Measurements from ENCODE around the gene TRIO. TPM values are rescaled to one million over a fixed set of nuclear protein-coding genes. Genes with fewer than 3 reads are reported as not detected.
A peak's percentile ranks its signal among the peaks of the same experiment; 100 is the strongest.

The TRIO gene
- polyA plus RNA-seq, 1 donor from 2014 or later = 8.5 TPM

DNA sequence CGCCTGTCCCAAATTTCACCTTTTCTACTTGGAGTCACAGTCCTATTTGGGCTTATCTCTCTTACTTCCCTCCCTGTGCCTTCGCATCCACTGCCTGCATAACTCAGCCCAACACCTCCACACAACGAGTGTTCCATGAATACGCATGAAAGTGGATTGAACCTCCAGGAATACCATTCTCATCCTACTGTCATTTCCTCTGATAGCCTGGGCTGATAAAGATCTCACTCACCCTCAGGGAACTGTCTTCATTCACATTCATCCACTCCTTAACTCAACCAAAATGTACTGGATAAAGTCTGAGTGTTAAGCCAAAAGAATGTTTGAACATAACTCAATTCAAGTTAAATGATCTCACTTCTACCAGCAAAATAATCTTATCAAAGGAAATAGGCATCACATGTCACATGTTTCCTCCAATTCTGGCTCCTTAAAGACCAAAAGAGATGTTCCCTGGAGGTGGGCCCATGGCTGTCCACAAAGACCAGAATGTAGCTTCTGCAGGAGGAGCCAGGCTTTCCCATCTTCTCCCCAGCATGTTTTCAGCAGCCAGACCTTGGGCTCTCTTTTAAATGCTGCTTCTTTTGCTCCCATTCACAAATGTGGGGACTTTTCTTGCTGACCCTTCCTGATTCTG is 28.4 kb upstream of the TRIO start:
- Mint-ChIP-seq H3K9me3 (no peaks in the 10 kb centered on the region), H3K27ac (no peak overlapping the region), H3K4me3 (peak overlapping the region in 1 of 4 donors; percentile 14), H3K36me3 (no peaks in the 10 kb centered on the region), H3K27me3 (peaks cover 9% of the 10 kb centered on the region), H3K4me1 (no peaks in the 10 kb centered on the region)

DNA sequence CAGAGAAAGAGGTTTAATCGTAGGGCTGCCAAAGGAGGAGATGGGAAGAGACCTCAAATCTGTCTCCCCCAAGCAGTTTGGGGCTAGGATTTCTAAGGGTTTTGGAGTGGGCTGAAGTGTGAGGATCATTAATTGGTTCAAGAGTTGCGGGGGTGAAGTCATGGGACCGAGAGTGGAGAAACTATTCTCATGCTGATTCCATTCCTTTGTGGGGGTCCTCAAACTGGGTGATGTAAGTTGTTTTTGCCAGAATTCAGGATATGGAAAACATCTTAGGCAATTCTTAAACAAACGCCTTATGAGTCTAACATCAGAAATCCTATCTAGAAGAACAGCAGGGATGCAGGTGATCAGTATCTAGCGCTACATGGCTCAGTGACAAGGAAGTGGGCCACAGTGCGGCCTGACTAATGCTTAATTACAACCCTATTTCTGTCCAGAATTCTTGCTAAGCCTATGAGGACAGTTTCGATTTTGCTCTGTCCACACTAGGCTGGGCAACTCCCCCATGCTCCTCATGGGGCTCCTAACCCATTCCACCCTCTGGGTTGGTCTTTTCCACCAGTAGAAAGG is 27.7 kb upstream of the TRIO start:
- Mint-ChIP-seq H3K27ac (no peak overlapping the region), H3K9me3 (no peaks in the 10 kb centered on the region), H3K27me3 (peaks cover 9% of the 10 kb centered on the region), H3K4me1 (no peaks in the 10 kb centered on the region), H3K36me3 (no peaks in the 10 kb centered on the region), H3K4me3 (no peak overlapping the region)

DNA sequence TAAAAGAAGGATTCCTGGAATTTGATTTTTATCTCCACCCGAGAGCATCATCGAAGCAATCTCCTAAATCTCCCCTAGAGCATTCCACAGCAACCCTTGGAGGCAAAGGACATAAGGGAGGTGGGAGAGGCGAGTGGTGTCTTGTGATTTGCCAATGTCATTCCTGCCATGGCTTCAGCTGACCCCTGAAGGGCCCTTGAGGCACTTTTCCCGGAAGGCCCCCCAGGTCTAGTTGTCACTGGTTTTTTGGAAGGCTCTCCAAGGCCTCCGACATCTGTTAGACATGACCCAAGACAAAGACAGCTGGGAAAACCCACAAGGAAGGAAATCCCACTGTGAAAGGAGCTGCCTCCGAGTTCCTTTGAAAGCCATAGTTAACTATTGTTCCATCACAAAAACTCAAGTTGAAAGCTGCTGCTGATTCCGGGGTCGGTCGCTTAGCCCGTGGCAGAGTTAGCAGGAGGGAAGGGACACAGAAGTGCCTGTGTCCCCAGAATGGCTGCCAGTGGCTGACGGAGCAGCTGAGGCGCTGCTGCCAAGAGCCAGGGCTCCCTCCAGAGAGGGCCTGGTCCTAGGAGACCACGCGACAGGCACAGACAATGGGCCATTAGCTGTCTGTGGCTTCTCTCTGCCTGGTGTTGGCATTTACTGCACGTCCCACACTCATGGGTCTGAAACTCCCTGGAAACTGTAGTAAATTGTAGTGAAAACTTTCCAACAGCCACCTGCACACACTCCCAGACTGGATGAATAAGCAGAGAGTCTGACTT is 24.4 kb upstream of the TRIO start:
- Mint-ChIP-seq H3K4me3 (no peak overlapping the region), H3K27ac (no peak overlapping the region), H3K9me3 (no peaks in the 10 kb centered on the region), H3K27me3 (peaks cover 9% of the 10 kb centered on the region), H3K36me3 (no peaks in the 10 kb centered on the region), H3K4me1 (no peaks in the 10 kb centered on the region)

DNA sequence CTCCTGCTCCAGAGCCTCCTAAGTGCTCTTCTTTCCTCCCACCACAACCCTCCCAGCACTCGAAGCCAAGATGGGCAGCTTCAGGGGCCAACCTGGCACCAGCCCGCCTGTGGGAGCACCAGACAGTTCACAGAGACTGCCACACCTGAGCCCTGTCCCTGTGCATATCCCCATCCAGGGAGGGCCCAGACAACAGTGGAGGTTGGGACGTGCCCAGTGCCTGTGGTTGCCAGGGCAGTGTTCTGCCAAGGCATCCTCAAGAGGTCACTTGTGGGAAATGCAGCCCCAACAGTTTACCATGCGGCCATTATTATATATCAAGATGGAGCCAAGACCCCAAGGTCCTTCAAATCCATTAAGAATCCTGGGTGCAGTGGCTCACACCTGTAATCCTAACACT is 23.0 kb upstream of the TRIO start:
- Mint-ChIP-seq H3K27ac (no peak overlapping the region), H3K4me3 (no peak overlapping the region), H3K36me3 (no peaks in the 10 kb centered on the region), H3K27me3 (peaks cover 8% of the 10 kb centered on the region), H3K4me1 (no peaks in the 10 kb centered on the region), H3K9me3 (no peaks in the 10 kb centered on the region)

DNA sequence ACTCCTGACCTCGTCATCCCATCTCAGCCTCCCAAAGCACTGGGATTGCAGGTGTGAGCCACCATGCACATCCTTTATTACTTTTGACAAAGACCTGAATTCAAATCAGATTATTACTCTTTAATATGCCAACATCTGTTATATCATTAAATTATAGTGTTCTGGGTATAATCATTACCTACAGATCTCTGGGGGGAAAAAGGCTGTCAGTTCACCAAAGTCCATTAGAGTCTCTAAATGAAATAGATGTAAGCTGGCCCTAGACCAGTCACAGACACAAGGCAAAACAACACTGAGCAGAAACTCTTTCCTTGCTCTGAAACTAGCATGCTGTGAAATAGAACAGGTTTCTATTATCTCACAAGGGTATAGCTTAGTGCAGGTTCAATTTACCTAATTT is 21.6 kb upstream of the TRIO start:
- no peak overlapping the region for H3K4me3 Mint-ChIP-seq
- H3K27ac Mint-ChIP-seq = no peak overlapping the region
- H3K4me1 Mint-ChIP-seq = no peaks in the 10 kb centered on the region
- no peaks in the 10 kb centered on the region for H3K36me3 Mint-ChIP-seq
- H3K9me3 Mint-ChIP-seq = no peaks in the 10 kb centered on the region
- peaks cover 6% of the 10 kb centered on the region for H3K27me3 Mint-ChIP-seq

DNA sequence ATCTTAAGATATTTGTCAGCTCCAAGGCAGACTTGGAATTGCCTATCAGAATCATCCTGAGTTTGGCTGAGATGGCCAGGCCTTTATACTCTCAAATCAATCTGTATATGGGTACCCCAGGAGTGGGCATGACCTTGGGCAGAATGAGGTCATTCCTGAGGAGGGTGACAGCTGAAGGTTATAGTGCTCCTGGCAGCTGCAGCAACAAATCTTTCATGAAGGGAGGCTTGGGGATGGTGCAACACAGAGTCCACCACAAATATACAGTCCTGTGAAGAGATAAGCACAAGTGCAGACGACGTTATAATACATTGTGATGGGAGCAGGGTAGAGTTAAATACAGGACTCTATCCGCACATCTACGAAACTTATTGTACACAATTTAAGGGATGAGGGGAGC is 21.1 kb upstream of the TRIO start:
- H3K9me3 Mint-ChIP-seq = no peaks in the 10 kb centered on the region
- no peak overlapping the region for H3K4me3 Mint-ChIP-seq
- peaks cover 5% of the 10 kb centered on the region for H3K27me3 Mint-ChIP-seq
- H3K27ac Mint-ChIP-seq = no peak overlapping the region
- no peaks in the 10 kb centered on the region for H3K4me1 Mint-ChIP-seq
- no peaks in the 10 kb centered on the region for H3K36me3 Mint-ChIP-seq

DNA sequence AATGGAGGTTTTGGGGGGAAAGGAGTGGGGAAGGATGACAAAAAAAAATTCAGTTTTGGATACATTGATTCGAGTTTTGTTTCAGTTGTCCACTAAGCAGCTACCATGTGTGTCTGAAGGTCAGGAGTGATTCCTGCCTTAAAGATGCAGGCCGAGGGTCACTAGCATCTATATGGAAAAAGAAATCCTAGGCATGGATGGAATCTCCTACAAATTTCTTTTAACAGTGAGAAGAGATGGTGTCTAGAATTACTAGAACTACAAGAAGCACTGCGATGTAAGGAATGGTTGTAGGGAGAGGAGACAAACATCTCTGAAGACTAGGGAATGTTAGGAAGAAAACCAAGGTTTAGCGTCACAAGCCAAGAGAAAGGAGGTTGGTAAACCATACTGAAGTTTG is 19.6 kb upstream of the TRIO start:
- no peaks in the 10 kb centered on the region for H3K9me3 Mint-ChIP-seq
- H3K36me3 Mint-ChIP-seq = no peaks in the 10 kb centered on the region
- H3K27me3 Mint-ChIP-seq = no peaks in the 10 kb centered on the region
- H3K27ac Mint-ChIP-seq = no peak overlapping the region
- H3K4me3 Mint-ChIP-seq = no peak overlapping the region
- no peaks in the 10 kb centered on the region for H3K4me1 Mint-ChIP-seq

DNA sequence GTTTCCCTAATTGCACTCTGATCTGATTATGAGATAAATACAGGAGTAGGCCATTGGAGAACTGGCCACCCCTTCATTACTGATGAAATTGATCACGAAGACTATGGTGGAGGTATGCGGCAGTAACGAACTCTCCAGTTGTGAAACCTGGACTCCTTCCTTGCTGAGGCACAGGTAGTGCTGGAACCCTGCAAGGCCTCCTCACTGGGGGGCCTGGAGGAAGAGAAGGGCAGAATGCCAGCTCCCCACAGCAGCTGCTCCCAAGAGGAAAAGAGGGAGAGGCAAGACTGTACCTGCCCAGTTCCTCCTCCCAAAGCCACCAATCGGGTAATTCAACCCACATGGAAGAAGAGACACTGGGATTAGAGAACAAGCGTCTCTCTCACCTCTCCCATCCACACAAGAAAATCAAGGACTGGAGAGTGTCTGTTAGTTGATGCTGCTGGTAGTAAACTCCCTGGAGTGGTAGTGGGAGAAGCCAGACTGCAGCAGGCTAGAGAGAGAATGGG is 19.1 kb upstream of the TRIO start:
- Mint-ChIP-seq H3K4me1 (no peaks in the 10 kb centered on the region), H3K9me3 (no peaks in the 10 kb centered on the region), H3K4me3 (no peak overlapping the region), H3K27ac (no peak overlapping the region), H3K36me3 (no peaks in the 10 kb centered on the region), H3K27me3 (no peaks in the 10 kb centered on the region)

DNA sequence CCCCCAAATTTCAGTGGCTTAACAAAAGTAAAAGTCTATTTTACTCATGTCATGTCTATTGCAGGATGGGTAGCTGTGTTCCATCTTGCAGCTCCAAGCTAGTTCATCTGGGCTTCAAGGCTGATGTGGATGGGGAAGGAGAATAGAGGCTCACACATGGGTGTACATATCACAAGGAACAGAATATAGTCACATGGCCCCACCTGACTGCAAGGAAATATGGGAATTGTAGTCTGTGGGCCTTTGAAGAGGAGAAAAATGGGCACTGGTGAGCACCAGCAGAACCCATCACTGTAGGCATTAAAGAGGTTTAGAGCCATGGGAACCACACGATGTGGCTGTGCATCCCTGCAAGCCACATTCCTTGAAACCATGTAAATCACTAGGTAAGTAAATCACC is 17.9 kb upstream of the TRIO start:
- H3K36me3 Mint-ChIP-seq = no peaks in the 10 kb centered on the region
- no peaks in the 10 kb centered on the region for H3K27me3 Mint-ChIP-seq
- no peaks in the 10 kb centered on the region for H3K9me3 Mint-ChIP-seq
- H3K4me1 Mint-ChIP-seq = no peaks in the 10 kb centered on the region
- H3K4me3 Mint-ChIP-seq = no peak overlapping the region
- H3K27ac Mint-ChIP-seq = no peak overlapping the region

DNA sequence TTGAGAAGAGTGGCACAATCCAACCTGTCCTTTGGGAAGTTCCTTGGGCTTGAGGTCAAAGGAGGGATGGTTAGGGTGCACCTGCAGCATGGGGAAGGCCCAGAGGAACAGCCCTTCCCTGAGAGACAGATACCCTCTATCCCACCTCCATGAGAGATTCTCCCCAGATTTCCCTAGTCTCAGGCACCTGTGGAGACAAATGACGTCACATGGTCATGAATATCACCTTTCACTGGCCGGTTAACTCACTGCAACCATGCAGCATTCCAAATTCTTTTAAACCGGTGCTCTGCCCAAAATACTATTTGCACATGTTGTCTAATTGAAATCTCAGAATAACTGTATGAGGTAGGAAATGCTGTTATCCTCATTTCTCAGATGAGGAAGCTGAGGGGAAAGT is 15.6 kb upstream of the TRIO start:
- H3K27ac Mint-ChIP-seq = no peak overlapping the region
- no peaks in the 10 kb centered on the region for H3K4me1 Mint-ChIP-seq
- H3K27me3 Mint-ChIP-seq = no peaks in the 10 kb centered on the region
- H3K4me3 Mint-ChIP-seq = no peak overlapping the region
- no peaks in the 10 kb centered on the region for H3K36me3 Mint-ChIP-seq
- no peaks in the 10 kb centered on the region for H3K9me3 Mint-ChIP-seq

DNA sequence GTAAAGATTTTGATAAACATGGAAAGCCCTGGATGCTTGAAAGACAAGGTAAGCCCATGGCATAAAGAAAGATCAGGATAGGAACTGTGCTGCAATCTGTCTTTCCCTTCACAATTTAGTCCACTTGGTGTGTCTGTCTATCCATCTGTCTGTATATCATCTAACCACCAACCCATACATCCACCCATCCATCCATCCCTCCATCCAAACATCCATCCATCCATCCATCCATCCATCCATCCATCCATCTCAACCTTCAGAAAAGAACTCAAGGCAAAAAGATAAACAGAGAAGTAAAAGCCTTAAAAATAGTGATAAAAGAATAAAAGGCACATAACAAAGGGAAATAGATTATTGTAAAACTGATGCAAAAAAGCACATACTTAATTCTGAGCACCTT is 15.1 kb upstream of the TRIO start:
- H3K4me1 Mint-ChIP-seq = no peaks in the 10 kb centered on the region
- no peaks in the 10 kb centered on the region for H3K9me3 Mint-ChIP-seq
- H3K27ac Mint-ChIP-seq = no peak overlapping the region
- H3K27me3 Mint-ChIP-seq = no peaks in the 10 kb centered on the region
- H3K36me3 Mint-ChIP-seq = no peaks in the 10 kb centered on the region
- no peak overlapping the region for H3K4me3 Mint-ChIP-seq

DNA sequence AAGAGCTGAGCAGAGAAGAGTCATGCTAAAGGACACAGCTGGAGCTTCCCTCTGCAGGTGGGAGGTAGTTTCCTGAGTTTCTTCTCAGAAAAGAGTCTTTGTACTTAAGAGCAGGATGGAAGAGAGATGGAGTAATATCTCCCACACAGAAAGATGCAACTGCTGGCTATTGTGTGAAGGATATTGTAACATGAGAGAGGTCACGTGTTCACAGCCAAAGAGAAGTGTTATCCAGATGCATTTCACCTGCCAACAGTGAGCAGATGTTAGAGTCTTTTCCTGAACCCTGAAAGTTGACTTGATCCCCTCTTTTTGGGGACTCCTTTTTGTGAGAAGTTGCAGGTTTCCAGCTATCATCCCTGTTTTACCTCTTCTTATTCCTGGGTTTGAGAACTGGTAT is 14.0 kb upstream of the TRIO start:
- H3K4me3 Mint-ChIP-seq = no peak overlapping the region
- no peaks in the 10 kb centered on the region for H3K36me3 Mint-ChIP-seq
- no peaks in the 10 kb centered on the region for H3K27me3 Mint-ChIP-seq
- H3K27ac Mint-ChIP-seq = peak overlapping the region in 1 of 3 donors; percentile 57
- H3K4me1 Mint-ChIP-seq = no peaks in the 10 kb centered on the region
- no peaks in the 10 kb centered on the region for H3K9me3 Mint-ChIP-seq

DNA sequence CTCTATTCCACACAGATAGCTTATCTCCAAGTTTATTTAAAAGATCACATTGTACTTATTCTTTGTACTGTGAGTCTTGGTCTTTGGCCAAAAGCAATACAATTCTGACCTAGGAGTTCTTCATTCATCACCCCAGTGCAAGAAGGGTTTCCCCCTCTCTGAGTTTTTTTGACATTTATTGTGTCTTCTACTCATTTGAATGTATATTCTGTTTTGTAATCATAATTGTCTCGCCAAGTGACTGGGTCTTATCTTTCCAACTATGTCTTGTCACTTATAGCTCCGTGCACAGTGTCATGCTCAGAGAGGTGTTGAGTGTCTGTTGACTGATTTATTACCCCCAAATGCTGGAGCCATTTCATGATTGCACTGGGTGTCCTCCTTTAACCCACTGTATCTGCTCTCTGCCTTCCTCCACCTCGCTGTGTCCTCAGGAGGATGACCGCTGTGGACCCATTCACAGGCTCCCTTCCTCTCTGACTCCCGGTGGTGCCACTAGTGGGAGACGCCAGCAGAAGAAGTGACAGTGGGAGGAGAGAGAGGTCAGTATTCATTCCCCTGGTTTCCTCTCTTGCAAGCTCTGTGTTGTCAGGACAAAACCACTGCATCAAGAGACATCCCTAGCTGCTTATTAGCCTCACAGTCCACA is 11.2 kb upstream of the TRIO start:
- peaks cover 2% of the 10 kb centered on the region for H3K36me3 Mint-ChIP-seq

DNA sequence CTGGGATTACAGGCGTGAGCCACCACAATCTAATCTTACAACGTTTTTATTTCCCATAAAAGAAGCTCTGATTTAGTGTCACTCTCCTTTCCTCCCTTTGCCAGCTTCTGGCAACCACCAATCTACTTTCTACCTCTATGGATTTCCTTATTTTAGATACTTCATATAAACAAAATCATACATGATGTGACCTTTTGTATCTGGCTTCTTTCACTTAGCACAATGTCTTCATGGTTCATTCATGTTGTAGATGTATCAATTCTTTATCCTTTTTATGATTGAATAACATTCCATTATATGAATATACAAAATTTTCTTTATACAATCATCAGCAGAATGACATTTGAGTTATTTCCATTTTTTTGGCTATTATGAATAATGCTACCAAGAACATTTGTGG is 9.7 kb upstream of the TRIO start:
- no peaks in the 10 kb centered on the region for H3K4me1 Mint-ChIP-seq
- peaks cover 4% of the 10 kb centered on the region for H3K27me3 Mint-ChIP-seq
- no peak overlapping the region for H3K27ac Mint-ChIP-seq
- peaks cover 0 to 8% (median 2%) of the 10 kb centered on the region in 3 donors for H3K9me3 Mint-ChIP-seq
- H3K4me3 Mint-ChIP-seq = no peak overlapping the region
- H3K36me3 Mint-ChIP-seq = peaks cover 2% of the 10 kb centered on the region

More for the DNA sequence above, 11.2 kb upstream of the TRIO start:
- Mint-ChIP-seq H3K27me3 (no peaks in the 10 kb centered on the region), H3K27ac (no peak overlapping the region), H3K4me3 (no peak overlapping the region), H3K4me1 (no peaks in the 10 kb centered on the region), H3K9me3 (peaks cover 0 to 8% (median 2%) of the 10 kb centered on the region in 3 donors)

DNA sequence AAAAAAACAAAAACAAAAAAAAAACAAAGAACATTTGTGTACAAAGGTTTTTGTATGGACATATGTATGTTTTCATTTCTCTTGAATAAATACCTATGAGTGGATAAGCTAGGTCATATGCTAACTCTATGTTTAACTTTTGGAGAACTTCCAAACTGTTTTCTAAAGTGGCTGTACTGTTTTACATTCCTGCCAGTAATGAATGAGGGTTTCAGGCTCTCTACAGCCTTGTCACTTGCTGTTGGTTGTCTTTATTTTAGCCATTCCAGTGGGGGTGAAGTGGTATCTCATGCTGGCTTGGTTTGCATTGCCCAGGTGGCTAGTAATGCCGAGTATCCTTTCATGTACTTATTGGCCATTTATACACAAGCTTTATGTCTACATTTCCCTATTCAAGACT is 9.1 kb upstream of the TRIO start:
- Mint-ChIP-seq H3K4me1 (no peaks in the 10 kb centered on the region), H3K36me3 (peaks cover 2% of the 10 kb centered on the region), H3K27ac (peak overlapping the region in 1 of 3 donors; percentile 14), H3K27me3 (peaks cover 4% of the 10 kb centered on the region), H3K4me3 (no peak overlapping the region), H3K9me3 (peaks cover 0 to 8% (median 2%) of the 10 kb centered on the region in 3 donors)

All from IgD-negative memory B cell (primary cell).